Stomach (tissue), 4 donors: Measurements from ENCODE around the gene RHBDL1.

Source experiments
- EP300 ChIP-seq: sonication (generic); formaldehyde crosslinking; IDR thresholded peaks from one replicate; pipeline ENCODE4 v1.6.1; 2017; ENCODE audit warnings: antibody characterized with exemption
- POLR2AphosphoS5 ChIP-seq, 3 donors: sonication (generic); formaldehyde crosslinking; IDR thresholded peaks; one replicate each; pipeline ENCODE4 v1.6.1; 2016; ENCODE audit warnings: antibody characterized with exemption in 3 of 3

DNA sequence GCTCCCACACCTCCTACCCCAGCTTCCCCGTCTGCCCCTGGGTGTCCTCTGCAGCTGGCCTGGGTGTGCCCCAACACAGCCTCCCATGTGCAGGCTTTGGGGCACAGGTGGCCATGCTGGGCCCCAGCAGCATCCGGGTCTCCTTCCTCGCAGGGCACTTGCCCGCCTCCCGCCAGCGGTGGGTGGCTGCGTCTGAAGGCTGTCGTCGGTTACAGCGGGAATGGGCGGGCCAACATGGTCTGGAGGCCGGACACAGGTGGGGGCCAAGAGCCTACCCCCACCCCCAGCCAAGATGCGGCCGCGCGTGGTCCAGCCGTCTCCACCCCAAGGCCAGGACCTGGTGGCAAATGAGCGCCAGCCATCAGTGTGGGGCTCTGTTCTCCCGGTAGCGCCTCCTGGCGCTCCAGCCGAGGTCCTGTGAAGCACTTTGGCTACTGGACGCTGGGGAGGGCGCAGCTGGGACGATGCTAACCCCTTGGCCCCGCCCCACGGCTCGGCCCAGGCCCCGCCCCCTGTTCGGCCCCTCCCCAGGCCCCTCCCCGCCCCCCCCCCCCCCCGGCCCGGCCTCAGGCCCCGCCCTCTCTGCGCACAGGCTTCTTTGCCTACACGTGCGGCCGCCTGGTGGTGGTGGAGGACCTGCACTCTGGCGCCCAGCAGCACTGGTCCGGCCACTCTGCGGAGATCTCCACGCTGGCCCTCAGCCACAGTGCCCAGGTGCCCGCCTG lies 14.8 kb upstream of the RHBDL1 start:
- peak in 2 of 3 donors; percentile 69 to 72 for TF ChIP-seq POLR2AphosphoS5 (IDR thresholded peaks at IDR 0.05)
- TF ChIP-seq EP300, result no peak
